Smooth muscle cell of the coronary artery (primary cell): ENCODE measurements around the gene ZFYVE9. TPM values are rescaled to one million over a fixed set of nuclear protein-coding genes. Genes with fewer than 3 reads are reported as not detected.

Experiments
- total RNA-seq: library from RNA; depleted of rRNA; stranded (reverse); fragments of >200 nt; gene quantifications from 2 replicates; pipeline ENCODE4 v1.2.3, GENCODE V29; 2014; ENCODE audit warnings: low replicate concordance

Gene ZFYVE9, protein sequence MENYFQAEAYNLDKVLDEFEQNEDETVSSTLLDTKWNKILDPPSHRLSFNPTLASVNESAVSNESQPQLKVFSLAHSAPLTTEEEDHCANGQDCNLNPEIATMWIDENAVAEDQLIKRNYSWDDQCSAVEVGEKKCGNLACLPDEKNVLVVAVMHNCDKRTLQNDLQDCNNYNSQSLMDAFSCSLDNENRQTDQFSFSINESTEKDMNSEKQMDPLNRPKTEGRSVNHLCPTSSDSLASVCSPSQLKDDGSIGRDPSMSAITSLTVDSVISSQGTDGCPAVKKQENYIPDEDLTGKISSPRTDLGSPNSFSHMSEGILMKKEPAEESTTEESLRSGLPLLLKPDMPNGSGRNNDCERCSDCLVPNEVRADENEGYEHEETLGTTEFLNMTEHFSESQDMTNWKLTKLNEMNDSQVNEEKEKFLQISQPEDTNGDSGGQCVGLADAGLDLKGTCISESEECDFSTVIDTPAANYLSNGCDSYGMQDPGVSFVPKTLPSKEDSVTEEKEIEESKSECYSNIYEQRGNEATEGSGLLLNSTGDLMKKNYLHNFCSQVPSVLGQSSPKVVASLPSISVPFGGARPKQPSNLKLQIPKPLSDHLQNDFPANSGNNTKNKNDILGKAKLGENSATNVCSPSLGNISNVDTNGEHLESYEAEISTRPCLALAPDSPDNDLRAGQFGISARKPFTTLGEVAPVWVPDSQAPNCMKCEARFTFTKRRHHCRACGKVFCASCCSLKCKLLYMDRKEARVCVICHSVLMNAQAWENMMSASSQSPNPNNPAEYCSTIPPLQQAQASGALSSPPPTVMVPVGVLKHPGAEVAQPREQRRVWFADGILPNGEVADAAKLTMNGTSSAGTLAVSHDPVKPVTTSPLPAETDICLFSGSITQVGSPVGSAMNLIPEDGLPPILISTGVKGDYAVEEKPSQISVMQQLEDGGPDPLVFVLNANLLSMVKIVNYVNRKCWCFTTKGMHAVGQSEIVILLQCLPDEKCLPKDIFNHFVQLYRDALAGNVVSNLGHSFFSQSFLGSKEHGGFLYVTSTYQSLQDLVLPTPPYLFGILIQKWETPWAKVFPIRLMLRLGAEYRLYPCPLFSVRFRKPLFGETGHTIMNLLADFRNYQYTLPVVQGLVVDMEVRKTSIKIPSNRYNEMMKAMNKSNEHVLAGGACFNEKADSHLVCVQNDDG (N-terminal part only)
- total RNA-seq: 19.9 and 31.2 TPM in 2 replicates

GRCh38 chr1:52141513-52142219, at the start of gene ZFYVE9:
ZFYVE9 (plus strand) TSS chr1:52142089; CDS start chr1:52233207, 91,118 bp downstream.

DNA sequence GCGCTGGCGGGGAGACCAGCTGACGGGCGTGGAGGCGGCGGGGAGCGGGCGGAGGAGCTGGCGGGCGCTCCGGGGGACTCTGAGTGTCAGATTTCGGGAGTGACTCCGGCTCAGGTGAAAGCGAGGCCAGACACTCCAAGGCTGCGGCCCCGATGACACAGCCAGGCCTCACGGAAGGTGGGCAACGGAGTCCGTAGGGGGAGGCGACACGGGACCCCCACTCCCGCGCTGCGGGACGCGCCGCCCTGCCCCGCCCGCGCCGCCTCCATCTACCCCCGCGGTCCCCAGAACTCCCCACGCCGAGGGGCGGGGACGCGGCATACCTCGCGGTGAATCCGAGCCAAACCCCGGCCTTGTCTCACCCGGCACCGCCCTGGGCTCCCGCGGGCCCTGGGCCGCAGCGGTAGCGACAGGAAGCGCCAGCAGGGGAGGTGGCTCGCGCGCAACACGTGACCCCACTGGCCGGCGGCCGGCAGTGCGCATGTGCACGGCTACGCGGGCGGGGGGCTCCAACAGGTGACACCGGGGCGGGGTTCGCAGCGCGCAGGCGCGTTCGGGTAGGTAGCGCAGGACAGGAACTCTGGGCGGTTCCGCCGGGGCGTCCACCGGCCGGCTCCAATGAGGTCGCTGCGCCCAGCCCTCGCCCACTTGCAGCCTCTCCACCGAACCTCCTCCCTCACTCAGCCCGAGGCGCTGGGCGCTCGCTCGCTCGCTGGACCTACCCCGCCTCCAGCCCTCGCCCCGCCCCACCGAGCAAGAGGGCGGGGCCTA, 224.0 kb downstream of the ZFYVE9 start, which contains the start of gene CC2D1B:
Gene CC2D1B (minus strand): TSS at position 460 of the 771 bp plus-strand sequence. CDS start 1,585 bp downstream, outside the sequence.

Other genes starting within 250 kb of the ZFYVE9 start
- gene RAB3B, start 151.4 kb upstream of the ZFYVE9 start, total RNA-seq: 3.7 and 11.7 TPM in 2 replicates
- gene KTI12, start 108.3 kb upstream of the ZFYVE9 start, total RNA-seq: 11.7 and 11.9 TPM in 2 replicates
- gene TXNDC12, start 86.9 kb upstream of the ZFYVE9 start, total RNA-seq: 20.9 and 25.0 TPM in 2 replicates
- gene BTF3L4, start 85.8 kb upstream of the ZFYVE9 start, total RNA-seq: 9.5 and 40.0 TPM in 2 replicates
- gene CC2D1B, start 224.1 kb downstream of the ZFYVE9 start, total RNA-seq: 16.0 and 26.0 TPM in 2 replicates